ENCODE results near the gene ATF7IP. TPM values are rescaled to one million over a fixed set of nuclear protein-coding genes. Genes with fewer than 3 reads are reported as not detected.

Gene ATF7IP
- total RNA-seq, 1 donor from 2014 or later: 115 TPM

GRCh38 chr12:14525964-14526363 lies 160.5 kb downstream of the ATF7IP start:
- no peak for FAIRE-seq

DNA sequence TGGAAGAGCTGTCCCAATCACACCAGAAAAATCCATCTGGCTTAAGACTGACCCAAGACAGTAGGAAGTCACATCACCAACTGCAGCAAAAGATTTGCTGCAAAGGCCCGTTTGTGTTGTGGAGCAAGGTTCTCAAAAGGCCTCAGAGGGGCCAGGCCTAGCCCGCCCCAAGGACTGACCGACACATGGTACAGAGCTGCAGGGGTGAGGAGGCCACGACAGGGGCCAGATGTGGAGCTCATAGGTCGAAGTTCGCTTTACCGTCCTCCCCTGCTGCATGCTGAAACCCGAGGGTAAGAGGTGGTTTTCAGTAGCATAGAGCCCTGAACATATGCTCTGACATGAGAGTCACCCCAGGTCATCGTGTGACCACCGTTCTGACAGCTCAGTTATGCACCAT lies 166.7 kb downstream of the ATF7IP start:
- no peak overlapping the region for H3K4me2 ChIP-seq (ENCODE audit: low read length)
- H3K4me1 Mint-ChIP-seq (ENCODE audit: low read depth, unreplicated experiment): no peaks in the 10 kb centered on the region
- DNase-seq (ENCODE audit: low read depth) (no peak), FAIRE-seq (no peak)
- H3K27ac ChIP-seq (ENCODE audit: low read depth, low read length): no peak overlapping the region
- H3K27me3 ChIP-seq (ENCODE audit: insufficient read depth, low read length): no peaks in the 10 kb centered on the region
- H3K4me3 ChIP-seq (ENCODE audit: insufficient read depth, low read depth, low read length): no peak overlapping the region
- no peak overlapping the region for H3K4me3 Mint-ChIP-seq (ENCODE audit: unreplicated experiment)
- no peaks in the 10 kb centered on the region for H3K36me3 Mint-ChIP-seq (ENCODE audit: low read depth, unreplicated experiment)
- no peaks in the 10 kb centered on the region for H3K9me3 Mint-ChIP-seq (ENCODE audit: unreplicated experiment)
- peak overlapping the region; percentile 21 for H3K27ac Mint-ChIP-seq (ENCODE audit: unreplicated experiment)
- no peaks in the 10 kb centered on the region for H3K36me3 ChIP-seq (ENCODE audit: insufficient read depth, low read length)
- no peaks in the 10 kb centered on the region for H3K79me2 ChIP-seq (ENCODE audit: insufficient read depth, low read length)
- H3K4me1 ChIP-seq (ENCODE audit: insufficient read depth, low read length): no peaks in the 10 kb centered on the region
- H2AFZ ChIP-seq (ENCODE audit: low read depth, low read length): no peak overlapping the region
- H3K27me3 Mint-ChIP-seq (ENCODE audit: low read depth, unreplicated experiment): no peaks in the 10 kb centered on the region
- H3K9me3 ChIP-seq (ENCODE audit: insufficient read depth, low read depth, low read length): no peaks in the 10 kb centered on the region
- H3K9ac ChIP-seq (ENCODE audit: low read length): no peak overlapping the region
- no peaks in the 10 kb centered on the region for H4K20me1 ChIP-seq (ENCODE audit: insufficient read depth, low read length)
- TF ChIP-seq, protein P1, sequence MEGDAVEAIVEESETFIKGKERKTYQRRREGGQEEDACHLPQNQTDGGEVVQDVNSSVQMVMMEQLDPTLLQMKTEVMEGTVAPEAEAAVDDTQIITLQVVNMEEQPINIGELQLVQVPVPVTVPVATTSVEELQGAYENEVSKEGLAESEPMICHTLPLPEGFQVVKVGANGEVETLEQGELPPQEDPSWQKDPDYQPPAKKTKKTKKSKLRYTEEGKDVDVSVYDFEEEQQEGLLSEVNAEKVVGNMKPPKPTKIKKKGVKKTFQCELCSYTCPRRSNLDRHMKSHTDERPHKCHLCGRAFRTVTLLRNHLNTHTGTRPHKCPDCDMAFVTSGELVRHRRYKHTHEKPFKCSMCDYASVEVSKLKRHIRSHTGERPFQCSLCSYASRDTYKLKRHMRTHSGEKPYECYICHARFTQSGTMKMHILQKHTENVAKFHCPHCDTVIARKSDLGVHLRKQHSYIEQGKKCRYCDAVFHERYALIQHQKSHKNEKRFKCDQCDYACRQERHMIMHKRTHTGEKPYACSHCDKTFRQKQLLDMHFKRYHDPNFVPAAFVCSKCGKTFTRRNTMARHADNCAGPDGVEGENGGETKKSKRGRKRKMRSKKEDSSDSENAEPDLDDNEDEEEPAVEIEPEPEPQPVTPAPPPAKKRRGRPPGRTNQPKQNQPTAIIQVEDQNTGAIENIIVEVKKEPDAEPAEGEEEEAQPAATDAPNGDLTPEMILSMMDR (IDR thresholded peaks at IDR 0.05; ENCODE audit: insufficient read depth, low read depth, low read length): no peak
- no peak for TF ChIP-seq EZH2 (IDR thresholded peaks at IDR 0.05; ENCODE audit: insufficient read depth, low read length)

More at GRCh38 chr12:14525964-14526363, 160.5 kb downstream of the ATF7IP start:
- no peak overlapping the region for H3K9ac ChIP-seq (ENCODE audit: low read length)
- peaks cover 28% of the 10 kb centered on the region for H3K9me3 Mint-ChIP-seq (ENCODE audit: unreplicated experiment)
- no peaks in the 10 kb centered on the region for H3K36me3 ChIP-seq (ENCODE audit: insufficient read depth, low read length)
- H3K4me3 ChIP-seq (ENCODE audit: insufficient read depth, low read depth, low read length): no peak overlapping the region
- no peak overlapping the region for H3K4me2 ChIP-seq (ENCODE audit: low read length)
- H3K9me3 ChIP-seq (ENCODE audit: insufficient read depth, low read depth, low read length): peaks cover 4% of the 10 kb centered on the region
- H3K4me1 ChIP-seq (ENCODE audit: insufficient read depth, low read length): no peaks in the 10 kb centered on the region
- H3K27me3 Mint-ChIP-seq (ENCODE audit: low read depth, unreplicated experiment): no peaks in the 10 kb centered on the region
- no peak overlapping the region for H3K4me3 Mint-ChIP-seq (ENCODE audit: unreplicated experiment)
- H3K27me3 ChIP-seq (ENCODE audit: insufficient read depth, low read length): no peaks in the 10 kb centered on the region
- DNase-seq (ENCODE audit: low read depth): no peak
- no peaks in the 10 kb centered on the region for H3K4me1 Mint-ChIP-seq (ENCODE audit: low read depth, unreplicated experiment)
- H3K27ac Mint-ChIP-seq (ENCODE audit: unreplicated experiment): no peak overlapping the region
- H3K79me2 ChIP-seq (ENCODE audit: insufficient read depth, low read length): no peaks in the 10 kb centered on the region
- no peaks in the 10 kb centered on the region for H4K20me1 ChIP-seq (ENCODE audit: insufficient read depth, low read length)
- H3K27ac ChIP-seq (ENCODE audit: low read depth, low read length): no peak overlapping the region
- peaks cover 6% of the 10 kb centered on the region for H3K36me3 Mint-ChIP-seq (ENCODE audit: low read depth, unreplicated experiment)
- TF ChIP-seq EZH2 (IDR thresholded peaks at IDR 0.05; ENCODE audit: insufficient read depth, low read length): no peak
- TF ChIP-seq, protein P1 (IDR thresholded peaks at IDR 0.05; ENCODE audit: insufficient read depth, low read depth, low read length): no peak
- H2AFZ ChIP-seq (ENCODE audit: low read depth, low read length): no peak overlapping the region

DNA sequence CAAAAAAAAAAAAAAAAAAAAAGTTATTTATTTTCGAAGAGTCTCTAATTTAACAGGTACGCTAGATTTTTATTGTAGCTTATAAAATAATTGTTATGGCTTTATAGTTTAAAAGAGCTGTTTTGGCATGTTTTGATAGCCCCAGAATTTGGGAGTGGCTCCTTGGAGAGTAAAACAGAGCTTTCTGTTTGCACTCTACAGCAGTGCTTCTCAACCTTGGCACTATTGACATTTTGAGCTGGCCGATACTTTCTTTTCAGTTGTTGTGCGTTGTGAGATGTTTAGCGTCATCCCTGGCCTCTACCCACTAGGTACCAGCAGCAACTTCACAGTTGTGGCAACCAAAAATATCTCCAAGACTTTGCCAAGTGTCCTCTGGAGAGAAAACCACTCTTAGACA lies 171.6 kb downstream of the ATF7IP start:
- TF ChIP-seq, protein P1 (IDR thresholded peaks at IDR 0.05; ENCODE audit: insufficient read depth, low read depth, low read length): no peak
- no peak for TF ChIP-seq EZH2 (IDR thresholded peaks at IDR 0.05; ENCODE audit: insufficient read depth, low read length)
- H3K27ac Mint-ChIP-seq (ENCODE audit: unreplicated experiment): no peak overlapping the region
- no peak overlapping the region for H2AFZ ChIP-seq (ENCODE audit: low read depth, low read length)
- H3K4me3 ChIP-seq (ENCODE audit: insufficient read depth, low read depth, low read length): no peak overlapping the region
- H3K36me3 ChIP-seq (ENCODE audit: insufficient read depth, low read length): no peaks in the 10 kb centered on the region
- H3K9me3 Mint-ChIP-seq (ENCODE audit: unreplicated experiment): no peaks in the 10 kb centered on the region
- DNase-seq (ENCODE audit: low read depth) (no peak), FAIRE-seq (no peak)
- H3K36me3 Mint-ChIP-seq (ENCODE audit: low read depth, unreplicated experiment): no peaks in the 10 kb centered on the region
- H3K79me2 ChIP-seq (ENCODE audit: insufficient read depth, low read length): no peaks in the 10 kb centered on the region
- H3K9ac ChIP-seq (ENCODE audit: low read length): no peak overlapping the region
- H3K27ac ChIP-seq (ENCODE audit: low read depth, low read length): no peak overlapping the region
- H4K20me1 ChIP-seq (ENCODE audit: insufficient read depth, low read length): no peaks in the 10 kb centered on the region
- no peaks in the 10 kb centered on the region for H3K27me3 ChIP-seq (ENCODE audit: insufficient read depth, low read length)
- no peaks in the 10 kb centered on the region for H3K4me1 ChIP-seq (ENCODE audit: insufficient read depth, low read length)
- no peaks in the 10 kb centered on the region for H3K4me1 Mint-ChIP-seq (ENCODE audit: low read depth, unreplicated experiment)
- H3K9me3 ChIP-seq (ENCODE audit: insufficient read depth, low read depth, low read length): no peaks in the 10 kb centered on the region
- H3K4me3 Mint-ChIP-seq (ENCODE audit: unreplicated experiment): no peak overlapping the region
- H3K27me3 Mint-ChIP-seq (ENCODE audit: low read depth, unreplicated experiment): no peaks in the 10 kb centered on the region
- no peak overlapping the region for H3K4me2 ChIP-seq (ENCODE audit: low read length)

All from astrocyte (in vitro differentiated cells and primary cell).